NCI-H69 (cell line): Measurements from ENCODE around the gene IGF2BP1.
"Not testable (repeated sequence)": the region's sequence is repeated elsewhere in the genome, so short reads cannot be mapped to it uniquely, and the experiment has no call there.

Source experiments
- DNase-seq: peaks from one replicate; lab custom pipeline; 2025; lab: John Stamatoyannopoulos, UW

The IGF2BP1 gene

GRCh38 chr17:48995974-48996721, 1.0 kb upstream of the IGF2BP1 start:
- DNase-seq = peak; percentile 76

DNA sequence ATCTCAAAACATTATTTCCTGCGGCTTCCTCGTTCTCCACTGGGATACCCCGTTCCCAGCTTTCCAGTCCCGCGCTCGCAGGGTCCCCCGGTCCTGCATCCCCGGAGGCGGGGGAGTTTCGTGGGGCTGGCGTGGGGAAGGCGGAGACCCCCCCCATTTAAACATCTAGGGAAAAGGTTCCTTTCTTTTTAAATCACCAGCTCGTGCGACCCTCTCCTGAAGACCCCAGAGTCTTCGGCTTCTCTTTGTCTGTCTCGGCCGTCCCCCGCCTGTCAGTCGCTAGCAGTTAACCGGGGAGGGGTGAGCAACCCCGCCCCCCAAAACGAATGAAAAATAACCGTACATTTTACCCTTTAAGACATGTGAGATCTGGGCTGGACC, 473 bp upstream of the IGF2BP1 start:
- no peak for DNase-seq

DNA sequence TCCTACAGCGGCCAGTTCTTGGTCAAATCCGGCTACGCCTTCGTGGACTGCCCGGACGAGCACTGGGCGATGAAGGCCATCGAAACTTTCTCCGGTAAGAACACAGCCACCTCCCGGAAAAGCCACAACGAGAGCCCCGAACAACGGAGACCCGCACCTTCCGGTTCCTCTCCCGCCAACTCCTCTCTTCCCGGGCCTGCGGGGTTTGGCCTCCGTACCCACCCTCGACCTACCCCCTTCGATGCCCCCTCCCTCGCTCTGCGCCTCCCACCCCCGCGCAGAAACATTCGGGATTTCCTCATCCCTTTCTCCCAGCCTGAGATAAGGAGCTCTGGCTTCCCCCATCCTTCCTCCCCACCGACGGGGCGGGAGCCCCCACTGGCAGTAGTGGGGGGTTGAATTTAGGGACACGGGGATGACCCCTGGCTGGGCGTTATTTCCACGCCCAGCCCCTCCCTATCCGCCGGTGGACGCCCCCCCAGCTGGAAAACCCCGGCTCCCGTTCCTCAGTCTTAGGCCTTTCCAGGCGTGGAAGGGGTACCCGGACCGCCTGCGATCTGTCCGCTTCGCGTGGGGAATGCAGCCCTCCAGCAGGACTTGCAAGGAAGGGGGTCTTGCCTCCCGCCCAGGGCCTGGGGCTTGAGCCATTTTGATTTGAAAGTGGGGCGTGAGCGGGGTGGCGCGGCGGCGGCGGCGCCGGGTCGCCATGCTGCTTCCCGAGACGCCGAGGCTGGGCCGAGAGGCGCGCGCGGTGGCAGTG, 822 bp downstream of the IGF2BP1 start:
- DNase-seq = no peak

DNA sequence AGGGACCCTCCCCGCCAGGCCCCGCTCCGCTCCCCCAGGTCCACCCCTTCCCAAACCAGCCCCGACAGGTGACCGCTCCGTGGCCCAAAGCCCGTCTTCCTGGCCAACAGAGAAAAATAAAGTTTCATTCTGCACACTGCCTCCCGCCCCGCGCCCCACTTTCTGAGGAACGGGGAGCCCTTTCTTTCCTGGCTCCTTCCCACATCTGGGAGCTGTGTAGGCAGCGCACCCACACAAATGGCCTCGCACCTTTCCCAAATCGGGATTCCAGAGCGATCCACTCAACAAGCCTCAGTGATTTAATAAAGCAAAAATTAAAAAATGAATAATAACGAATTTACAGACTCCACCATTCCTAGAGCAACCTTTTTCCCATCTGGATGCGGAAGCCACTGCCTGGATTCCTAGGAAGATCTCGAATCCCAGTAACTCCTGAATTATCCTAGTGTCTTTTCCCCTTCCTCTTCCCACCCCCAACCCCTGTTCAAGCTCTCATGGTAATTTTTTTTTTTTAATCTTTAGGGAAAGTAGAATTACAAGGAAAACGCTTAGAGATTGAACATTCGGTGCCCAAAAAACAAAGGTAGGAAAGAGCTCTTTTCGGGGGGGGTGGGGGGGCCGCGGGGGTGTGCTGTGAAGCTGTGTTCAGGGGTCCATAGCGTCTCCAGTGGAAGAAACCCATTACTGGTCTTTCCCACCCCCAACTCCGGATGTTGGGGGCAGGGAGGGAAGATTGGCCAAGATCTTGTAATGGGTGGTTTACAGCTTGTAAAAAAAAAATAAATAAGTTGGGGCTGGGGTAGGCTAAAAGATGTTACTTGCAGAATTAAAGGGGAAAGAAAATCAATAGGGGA, 1.6 kb downstream of the IGF2BP1 start:
- DNase-seq = no peak

DNA sequence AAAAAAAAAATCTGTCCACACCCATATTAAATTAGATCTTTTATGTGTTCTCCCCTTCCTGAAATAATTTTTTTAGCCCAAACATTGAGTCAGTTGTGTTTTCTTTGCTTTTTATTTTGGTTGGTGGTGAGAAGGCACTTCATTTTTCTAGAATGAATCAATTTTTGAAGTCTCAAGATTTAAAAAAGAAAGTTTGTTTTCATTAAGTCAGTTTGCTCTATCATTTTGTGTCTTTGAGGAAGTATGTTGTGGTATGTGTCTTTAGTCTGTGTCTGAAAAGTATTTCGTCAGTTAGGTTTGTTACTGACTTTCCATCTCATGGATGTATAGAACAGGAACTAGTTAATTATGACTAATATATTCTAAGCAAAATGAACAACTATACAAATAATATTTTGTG, 3.8 kb downstream of the IGF2BP1 start:
- no peak for DNase-seq

DNA sequence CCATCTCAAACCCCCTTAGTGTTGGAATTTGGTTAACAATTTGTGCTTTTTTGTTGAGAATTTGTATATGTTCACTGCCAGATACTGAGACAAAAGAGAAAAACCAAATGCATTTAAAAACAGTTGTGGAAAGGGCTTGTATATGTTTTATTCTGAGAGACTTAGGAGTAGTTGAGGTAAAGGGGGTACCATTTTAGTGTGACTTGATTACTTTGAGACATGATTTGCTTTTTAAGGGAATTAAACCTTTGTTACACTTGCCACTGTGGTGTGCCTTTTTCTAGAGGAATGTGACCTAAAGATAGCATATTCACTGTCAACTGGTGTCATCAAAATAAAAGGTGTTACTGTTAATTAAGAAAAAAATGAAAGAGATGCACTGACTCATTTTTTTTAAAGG, 4.5 kb downstream of the IGF2BP1 start:
- no peak for DNase-seq

- no peak for DNase-seq
These were observed 5.1 kb downstream of the IGF2BP1 start for GRCh38 chr17:49002331-49002730.

GRCh38 chr17:49002766-49003165, 5.6 kb downstream of the IGF2BP1 start:
- no peak for DNase-seq

DNA sequence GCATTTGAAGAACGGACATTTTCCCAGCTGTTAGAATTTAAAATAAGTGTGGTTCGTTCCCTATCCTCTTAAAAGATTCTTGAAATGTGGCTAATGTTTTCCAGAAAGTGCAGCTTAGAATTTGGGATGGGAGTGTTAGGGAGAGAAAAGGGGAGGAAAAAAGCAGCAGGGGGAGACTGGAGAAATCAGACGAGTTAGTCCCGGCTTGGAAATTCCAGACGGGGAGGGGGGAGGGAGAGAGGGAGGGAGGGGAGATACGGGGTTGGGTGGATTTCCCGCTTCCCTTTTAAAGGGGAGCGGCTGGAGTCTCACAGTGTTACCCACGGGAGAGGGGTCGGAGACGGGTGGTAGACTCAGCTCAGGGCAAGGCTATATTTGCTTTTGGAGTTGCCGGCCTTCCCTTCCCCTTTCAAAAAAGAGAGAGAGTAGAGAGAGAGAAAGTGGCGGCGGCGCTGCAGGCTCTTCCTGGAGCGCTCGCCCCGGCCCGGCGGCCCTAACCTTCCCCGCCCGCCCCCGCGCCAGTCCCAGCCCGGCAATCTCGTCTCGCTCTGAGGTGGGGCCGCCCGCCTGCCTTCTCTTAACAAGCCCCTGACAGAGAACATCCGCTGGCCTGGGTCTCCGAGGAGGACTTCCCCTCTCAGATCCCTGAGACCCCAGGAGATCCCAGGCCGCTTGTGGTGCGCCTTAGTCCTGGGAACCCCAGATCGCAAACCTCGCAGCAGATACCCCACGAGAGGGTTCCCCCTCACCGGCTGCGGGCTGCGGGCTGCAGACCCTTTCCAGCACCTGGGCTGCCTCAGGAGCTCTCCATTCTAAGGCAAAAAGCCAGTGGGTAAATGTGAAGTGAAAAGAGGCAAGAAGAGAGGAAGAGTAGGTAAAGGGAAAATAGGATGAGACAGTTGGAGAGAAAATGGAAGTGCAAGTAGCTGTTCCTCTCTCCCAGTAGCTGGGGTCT, 6.6 kb downstream of the IGF2BP1 start:
- peak; percentile 36 for DNase-seq

DNA sequence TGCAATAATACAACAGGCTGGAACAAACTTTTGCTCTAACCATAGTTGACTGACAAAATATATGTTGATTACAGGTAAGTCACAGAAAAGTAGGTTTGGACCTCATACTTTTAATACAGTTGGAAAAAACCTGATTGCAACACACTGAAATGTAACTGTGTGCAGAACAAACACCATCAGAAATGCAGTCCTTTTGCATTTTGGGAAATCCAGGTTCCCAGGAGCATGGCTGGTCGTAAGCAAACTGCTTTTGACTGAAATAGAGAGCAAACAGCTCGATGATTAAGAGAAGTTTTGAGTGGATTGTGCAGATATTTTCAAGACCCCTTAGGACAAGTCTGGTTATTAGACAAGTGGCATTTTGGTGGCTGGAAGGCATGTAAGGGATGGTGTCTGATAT, 8.0 kb downstream of the IGF2BP1 start:
- DNase-seq = no peak

DNA sequence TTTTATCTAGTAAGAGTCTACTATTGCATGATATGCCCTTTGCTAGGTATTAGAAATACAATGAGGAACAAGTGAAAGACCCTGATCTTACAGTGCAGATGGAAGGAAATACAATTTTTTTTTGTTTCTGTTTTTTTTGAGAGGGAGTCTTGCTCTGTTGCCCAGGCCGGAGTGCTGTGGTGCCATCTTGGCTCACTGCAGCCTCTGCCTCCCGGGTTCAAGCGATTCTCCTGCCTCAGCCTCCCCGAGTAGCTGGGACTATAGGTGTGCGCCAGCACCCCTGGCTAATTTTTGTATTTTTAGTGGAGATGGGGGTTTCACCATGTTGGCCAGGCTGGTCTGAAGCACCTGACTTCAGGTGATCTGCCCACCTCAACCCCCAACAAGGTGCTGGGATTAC, 11.7 kb downstream of the IGF2BP1 start:
- DNase-seq = not testable (repeated sequence)

DNA sequence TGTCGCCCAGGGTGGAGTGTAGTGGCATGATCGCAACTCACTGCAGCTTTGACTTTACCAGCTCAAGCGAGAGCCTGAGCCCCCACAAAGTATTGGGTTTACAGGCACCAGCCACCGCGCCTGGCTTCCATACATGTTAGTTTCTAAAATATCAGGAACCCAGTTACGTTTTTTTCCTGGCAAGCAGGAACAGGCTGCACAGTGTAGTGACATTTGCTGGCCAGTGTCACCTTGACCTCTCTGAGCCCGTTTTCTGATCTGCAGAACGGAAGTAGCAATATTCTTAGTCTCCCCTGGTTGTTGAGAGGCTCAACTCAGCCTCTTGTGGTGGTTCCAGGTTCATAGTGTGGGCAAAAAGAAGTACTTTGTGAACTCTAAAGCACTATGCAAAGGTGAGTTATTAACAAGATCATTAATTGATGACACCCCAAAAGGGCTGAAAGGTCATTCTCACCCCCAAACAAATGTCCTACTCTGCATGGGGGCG, 15.6 kb downstream of the IGF2BP1 start:
- no peak for DNase-seq

- DNase-seq = peak; percentile 27
These were observed 16.4 kb downstream of the IGF2BP1 start for GRCh38 chr17:49013311-49014213.

- DNase-seq = no peak
These were observed 18.2 kb downstream of the IGF2BP1 start for GRCh38 chr17:49015179-49015923.

GRCh38 chr17:49015924-49016774, 19.0 kb downstream of the IGF2BP1 start:
- DNase-seq = no peak

DNA sequence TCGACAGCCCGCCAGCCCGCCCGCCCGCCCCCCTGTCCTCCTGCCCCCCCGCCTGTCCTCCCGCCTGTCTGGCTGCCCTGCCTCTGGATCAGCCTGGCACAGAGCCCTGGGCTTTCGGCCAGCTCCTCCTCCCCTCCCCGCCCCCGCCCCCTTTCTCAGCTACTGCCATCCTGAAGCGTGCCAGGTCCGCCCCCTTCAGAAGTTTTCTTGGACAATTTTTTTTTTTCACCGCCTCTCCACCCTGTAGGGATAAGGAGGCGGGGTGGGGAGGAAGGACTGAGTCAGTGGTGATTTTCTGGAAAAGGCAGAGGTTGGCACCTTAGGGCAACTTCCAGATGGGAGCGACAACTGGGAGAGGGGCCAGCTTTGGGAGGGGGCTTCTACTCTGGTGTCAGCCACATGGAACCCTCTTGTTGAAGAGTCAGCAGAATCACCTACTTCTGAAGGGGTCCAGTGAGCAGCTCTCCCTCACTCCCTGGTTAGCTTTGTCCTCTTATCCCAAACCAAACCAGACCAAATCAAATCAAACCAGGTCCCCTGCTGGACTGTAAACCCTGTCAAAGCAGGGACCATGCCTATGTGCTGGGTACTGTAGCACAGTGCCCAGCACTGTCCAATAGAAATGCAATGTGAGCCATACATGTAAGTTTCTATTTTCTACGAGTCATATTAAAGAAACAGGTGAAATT, 19.7 kb downstream of the IGF2BP1 start:
- peak; percentile 65 for DNase-seq

- no peak for DNase-seq
These were observed 21.0 kb downstream of the IGF2BP1 start for GRCh38 chr17:49018116-49018612.

- DNase-seq = no peak
These were observed 21.6 kb downstream of the IGF2BP1 start for GRCh38 chr17:49018748-49019147.
